ENCODE measurements around the gene ASIC4.

The ASIC4 gene

GRCh38 chr2:219545943-219546352 lies 31.7 kb downstream of the ASIC4 start:
- Histone ChIP-seq H3K27me3 (ENCODE audit: control insufficient read depth, low read length) (peaks cover 15% of the 10 kb centered on the region; the same call in 1 of the 2 replicates), H3K9me3 (ENCODE audit: control insufficient read depth, insufficient read depth, low read length) (no peaks in the 10 kb centered on the region), H3K4me2 (ENCODE audit: low read length) (no peak overlapping the region), H3K36me3 (ENCODE audit: control insufficient read depth, low read length) (peaks cover 6% of the 10 kb centered on the region), H3K4me3 (ENCODE audit: low read length) (no peak overlapping the region), H3K79me2 (ENCODE audit: control insufficient read depth, low read length) (peaks cover 8% of the 10 kb centered on the region), H3K27ac (ENCODE audit: low read depth, low read length) (no peak overlapping the region), H3K4me1 (ENCODE audit: control insufficient read depth, low read length) (peaks cover 22% of the 10 kb centered on the region), H4K20me1 (ENCODE audit: control insufficient read depth, insufficient read depth, low read depth, low read length) (peaks cover 4% of the 10 kb centered on the region), H3K9me2 (replicated peaks; ENCODE audit: control insufficient read depth, low read length) (no peaks in the 10 kb centered on the region), H3F3A (ENCODE audit: control insufficient read depth, insufficient read depth) (no peaks in the 10 kb centered on the region)
- no peak for TF ChIP-seq EZH2phosphoT487 (IDR thresholded peaks at IDR 0.05; ENCODE audit: borderline replicate concordance, low read length)

- no peaks in the 10 kb centered on the region; the same call in 1 of the 2 replicates for H3K79me2 ChIP-seq (ENCODE audit: control insufficient read depth, low read length)
- no peak overlapping the region for H3K4me2 ChIP-seq (ENCODE audit: low read length)
- H3K4me1 ChIP-seq (ENCODE audit: control insufficient read depth, low read length), result peaks cover 7% of the 10 kb centered on the region
- H3F3A ChIP-seq (ENCODE audit: control insufficient read depth, insufficient read depth), result no peaks in the 10 kb centered on the region
- no peaks in the 10 kb centered on the region for H3K9me3 ChIP-seq (ENCODE audit: control insufficient read depth, insufficient read depth, low read length)
- no peak overlapping the region for H3K4me3 ChIP-seq (ENCODE audit: low read length)
- H3K36me3 ChIP-seq (ENCODE audit: control insufficient read depth, low read length), result no peaks in the 10 kb centered on the region
- no peak for TF ChIP-seq EZH2phosphoT487 (IDR thresholded peaks at IDR 0.05; ENCODE audit: borderline replicate concordance, low read length)
- TF ChIP-seq CTCF (IDR thresholded peaks at IDR 0.05; ENCODE audit: low read depth, low read length, poor library complexity, severe bottlenecking), result no peak
- H3K27me3 ChIP-seq (ENCODE audit: control insufficient read depth, low read length), result peaks cover 15% of the 10 kb centered on the region; the same call in 1 of the 2 replicates
- H4K20me1 ChIP-seq (ENCODE audit: control insufficient read depth, insufficient read depth, low read depth, low read length), result no peaks in the 10 kb centered on the region
- no peak overlapping the region for H3K27ac ChIP-seq (ENCODE audit: low read depth, low read length)
- H3K9me2 ChIP-seq (replicated peaks; ENCODE audit: control insufficient read depth, low read length), result no peaks in the 10 kb centered on the region
Observed at GRCh38 chr2:219547621-219548020, 33.3 kb downstream of the ASIC4 start.

GRCh38 chr2:219548990-219549389 lies 34.7 kb downstream of the ASIC4 start:
- Histone ChIP-seq H3K4me1 (ENCODE audit: control insufficient read depth, low read length) (peaks cover 7% of the 10 kb centered on the region), H3K4me3 (ENCODE audit: low read length) (no peak overlapping the region), H4K20me1 (ENCODE audit: control insufficient read depth, insufficient read depth, low read depth, low read length) (no peaks in the 10 kb centered on the region), H3F3A (ENCODE audit: control insufficient read depth, insufficient read depth) (no peaks in the 10 kb centered on the region), H3K79me2 (ENCODE audit: control insufficient read depth, low read length) (no peaks in the 10 kb centered on the region), H3K9me3 (ENCODE audit: control insufficient read depth, insufficient read depth, low read length) (no peaks in the 10 kb centered on the region), H3K4me2 (ENCODE audit: low read length) (no peak overlapping the region), H3K27ac (ENCODE audit: low read depth, low read length) (no peak overlapping the region), H3K9me2 (replicated peaks; ENCODE audit: control insufficient read depth, low read length) (no peaks in the 10 kb centered on the region), H3K36me3 (ENCODE audit: control insufficient read depth, low read length) (no peaks in the 10 kb centered on the region), H3K27me3 (ENCODE audit: control insufficient read depth, low read length) (peaks cover 15% of the 10 kb centered on the region; the same call in 1 of the 2 replicates)
- TF ChIP-seq EZH2phosphoT487 (IDR thresholded peaks at IDR 0.05; ENCODE audit: borderline replicate concordance, low read length) (no peak), CTCF (IDR thresholded peaks at IDR 0.05; ENCODE audit: low read depth, low read length, poor library complexity, severe bottlenecking) (no peak)

- Histone ChIP-seq H3K79me2 (ENCODE audit: control insufficient read depth, low read length) (no peaks in the 10 kb centered on the region), H3K9me2 (replicated peaks; ENCODE audit: control insufficient read depth, low read length) (no peaks in the 10 kb centered on the region), H3K4me3 (ENCODE audit: low read length) (no peak overlapping the region), H3F3A (ENCODE audit: control insufficient read depth, insufficient read depth) (no peaks in the 10 kb centered on the region), H4K20me1 (ENCODE audit: control insufficient read depth, insufficient read depth, low read depth, low read length) (no peaks in the 10 kb centered on the region), H3K27me3 (ENCODE audit: control insufficient read depth, low read length) (peaks cover 10% of the 10 kb centered on the region; the same call in 1 of the 2 replicates), H3K9me3 (ENCODE audit: control insufficient read depth, insufficient read depth, low read length) (no peaks in the 10 kb centered on the region), H3K27ac (ENCODE audit: low read depth, low read length) (no peak overlapping the region), H3K4me1 (ENCODE audit: control insufficient read depth, low read length) (peaks cover under 1% of the 10 kb centered on the region), H3K4me2 (ENCODE audit: low read length) (no peak overlapping the region), H3K36me3 (ENCODE audit: control insufficient read depth, low read length) (no peaks in the 10 kb centered on the region)
- TF ChIP-seq EZH2phosphoT487 (IDR thresholded peaks at IDR 0.05; ENCODE audit: borderline replicate concordance, low read length), result no peak
- TF ChIP-seq CTCF (IDR thresholded peaks at IDR 0.05; ENCODE audit: low read depth, low read length, poor library complexity, severe bottlenecking), result no peak
Observed at GRCh38 chr2:219549619-219550018, 35.3 kb downstream of the ASIC4 start.

All from DOHH2 (cell line).